ENCODE data around the gene HSPB6. TPM values are rescaled to one million over a fixed set of nuclear protein-coding genes. Genes with fewer than 3 reads are reported as not detected.
"Not testable (repeated sequence)": the region's sequence is repeated elsewhere in the genome, so short reads cannot be mapped to it uniquely, and the experiment has no call there.

HSPB6 gene
- total RNA-seq, 1 experiment from 2014 or later, result 0.07 TPM

DNA sequence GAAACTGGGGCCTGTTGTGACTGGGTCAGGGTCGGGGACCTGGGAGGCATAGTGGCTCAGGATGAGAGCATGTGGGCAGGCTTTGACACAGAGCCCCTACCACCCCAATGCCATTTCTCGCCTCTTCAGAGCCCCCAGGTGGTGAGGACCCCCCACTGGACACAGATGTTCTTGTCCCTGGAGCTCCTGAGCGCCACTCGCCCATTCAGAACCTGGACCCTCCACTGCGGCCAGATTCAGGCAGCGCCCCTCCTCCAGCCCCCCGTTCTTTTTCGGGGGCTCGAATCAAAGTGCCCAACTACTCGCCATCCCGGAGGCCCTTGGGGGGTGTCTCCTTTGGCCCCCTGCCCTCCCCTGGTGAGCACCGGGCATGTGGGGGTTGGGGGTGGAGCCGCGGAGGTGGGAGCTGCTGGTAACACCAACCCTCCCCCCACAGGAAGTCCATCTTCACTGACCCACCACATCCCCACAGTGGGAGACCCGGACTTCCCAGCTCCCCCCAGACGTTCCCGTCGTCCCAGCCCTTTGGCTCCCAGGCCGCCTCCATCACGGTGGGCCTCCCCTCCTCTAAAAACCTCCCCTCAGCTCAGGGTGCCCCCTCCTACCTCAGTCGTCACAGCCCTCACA, 24.9 kb downstream of the HSPB6 start:
- no peak for DNase-seq (ENCODE audit: low spot score)

DNA sequence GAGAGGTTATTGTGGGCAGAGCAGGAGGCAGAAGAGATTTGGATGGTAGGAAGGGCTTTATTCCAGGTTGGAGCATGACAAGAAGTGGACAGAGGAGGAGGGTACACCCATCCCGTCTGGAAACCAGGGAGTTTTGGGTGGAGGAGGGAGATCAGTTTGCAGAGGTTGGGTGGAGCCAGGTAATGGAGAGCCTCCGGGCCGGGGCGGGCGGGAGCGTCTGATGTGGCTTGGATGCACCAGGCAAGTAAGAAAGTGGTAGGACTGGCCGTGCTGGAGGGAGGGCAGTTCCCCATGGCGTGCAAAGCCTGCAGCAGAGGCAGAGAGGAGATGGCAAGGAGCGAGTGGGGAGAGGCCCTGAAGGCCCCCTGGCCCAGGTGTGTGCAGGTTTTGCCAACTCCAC, 25.5 kb downstream of the HSPB6 start:
- no peak for DNase-seq (ENCODE audit: low spot score)

DNA sequence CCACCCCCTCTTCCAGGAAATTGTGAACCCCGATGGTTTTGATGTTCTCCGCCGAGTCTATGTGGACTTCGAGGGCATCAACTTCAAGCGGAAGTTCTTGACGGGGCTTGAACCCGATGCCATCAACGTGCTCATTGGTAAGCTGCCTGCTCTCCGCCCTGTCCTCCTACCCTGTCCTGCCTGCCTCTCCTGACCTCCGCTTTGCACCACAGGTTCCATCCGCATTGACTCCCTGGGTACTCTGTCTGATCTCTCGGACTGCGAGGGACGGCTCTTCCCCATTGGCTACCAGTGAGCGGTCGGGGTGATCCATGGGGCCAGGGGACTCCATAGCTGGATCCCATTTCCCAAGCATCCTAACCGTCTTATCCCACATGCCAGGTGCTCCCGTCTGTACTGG, 26.5 kb downstream of the HSPB6 start:
- DNase-seq (ENCODE audit: low spot score), result no peak

GRCh38 chr19:35729763-35730162, 27.1 kb downstream of the HSPB6 start:
- DNase-seq (ENCODE audit: low spot score), result no peak

GRCh38 chr19:35729021-35729420, 27.8 kb downstream of the HSPB6 start:
- no peak for DNase-seq (ENCODE audit: low spot score)

GRCh38 chr19:35727956-35728706, 28.7 kb downstream of the HSPB6 start:
- DNase-seq (ENCODE audit: low spot score), result no peak

GRCh38 chr19:35727053-35727955, 29.5 kb downstream of the HSPB6 start:
- DNase-seq (ENCODE audit: low spot score), result no peak

- no peak for DNase-seq (ENCODE audit: low spot score)
These were observed 31.5 kb downstream of the HSPB6 start for GRCh38 chr19:35725216-35725861.

DNA sequence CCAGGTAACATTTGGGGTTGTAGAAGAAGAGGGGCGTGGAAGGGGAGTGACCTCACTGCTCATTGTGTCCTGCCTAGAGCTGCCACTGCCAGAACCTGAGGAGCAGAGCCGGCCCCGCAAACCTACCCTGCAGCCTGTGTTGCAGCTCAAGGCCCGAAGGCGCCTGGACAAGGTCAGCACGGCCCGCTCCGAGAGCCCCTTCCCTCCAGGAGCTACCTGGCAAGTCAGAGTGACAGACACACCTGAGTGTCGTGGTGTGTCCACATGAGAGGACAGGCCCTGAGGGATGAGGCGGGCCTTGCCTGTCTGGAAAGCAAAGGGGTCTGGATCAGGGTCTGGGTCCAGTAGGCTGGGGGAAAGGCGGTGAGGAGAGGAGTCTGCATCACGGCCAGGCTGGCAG, 32.3 kb downstream of the HSPB6 start:
- DNase-seq (ENCODE audit: low spot score), result no peak

DNA sequence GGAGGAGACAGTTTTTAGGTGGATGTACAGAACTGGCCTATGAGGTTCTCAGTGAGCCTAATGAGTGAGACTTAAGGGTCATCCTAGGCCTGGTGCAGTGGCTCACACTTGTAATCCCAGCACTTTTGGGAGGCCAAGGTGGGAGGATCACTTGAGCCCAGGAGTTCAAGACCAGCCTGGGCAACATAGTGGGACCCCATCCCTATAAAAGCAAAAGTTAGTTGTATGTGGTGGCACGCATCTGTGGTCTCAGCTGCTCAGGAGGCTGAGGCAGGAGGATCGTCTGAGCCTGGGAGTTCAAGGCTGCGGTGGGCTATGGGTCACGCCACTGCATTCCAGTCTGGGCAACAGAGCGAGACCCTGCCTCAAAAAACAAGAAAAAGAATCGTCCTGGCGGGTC, 32.7 kb downstream of the HSPB6 start:
- DNase-seq (ENCODE audit: low spot score), result not testable (repeated sequence)

- no peak for DNase-seq (ENCODE audit: low spot score)
These were observed 33.2 kb downstream of the HSPB6 start for GRCh38 chr19:35723671-35724070.

GRCh38 chr19:35722897-35723296, 33.9 kb downstream of the HSPB6 start:
- DNase-seq (ENCODE audit: low spot score), result no peak

GRCh38 chr19:35722461-35722860, 34.4 kb downstream of the HSPB6 start:
- no peak for DNase-seq (ENCODE audit: low spot score)

GRCh38 chr19:35721374-35721773, 35.5 kb downstream of the HSPB6 start:
- no peak for DNase-seq (ENCODE audit: low spot score)

DNA sequence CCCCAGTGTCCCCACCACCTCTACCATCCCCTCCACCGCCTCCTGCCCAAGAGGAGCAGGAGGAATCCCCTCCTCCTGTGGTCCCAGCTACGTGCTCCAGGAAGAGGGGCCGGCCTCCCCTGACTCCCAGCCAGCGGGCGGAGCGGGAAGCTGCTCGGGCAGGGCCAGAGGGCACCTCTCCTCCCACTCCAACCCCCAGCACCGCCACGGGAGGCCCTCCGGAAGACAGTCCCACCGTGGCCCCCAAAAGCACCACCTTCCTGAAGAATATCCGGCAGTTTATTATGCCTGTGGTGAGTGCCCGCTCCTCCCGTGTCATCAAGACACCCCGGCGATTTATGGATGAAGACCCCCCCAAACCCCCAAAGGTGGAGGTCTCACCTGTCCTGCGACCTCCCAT, 36.2 kb downstream of the HSPB6 start:
- DNase-seq (ENCODE audit: low spot score), result no peak

DNA sequence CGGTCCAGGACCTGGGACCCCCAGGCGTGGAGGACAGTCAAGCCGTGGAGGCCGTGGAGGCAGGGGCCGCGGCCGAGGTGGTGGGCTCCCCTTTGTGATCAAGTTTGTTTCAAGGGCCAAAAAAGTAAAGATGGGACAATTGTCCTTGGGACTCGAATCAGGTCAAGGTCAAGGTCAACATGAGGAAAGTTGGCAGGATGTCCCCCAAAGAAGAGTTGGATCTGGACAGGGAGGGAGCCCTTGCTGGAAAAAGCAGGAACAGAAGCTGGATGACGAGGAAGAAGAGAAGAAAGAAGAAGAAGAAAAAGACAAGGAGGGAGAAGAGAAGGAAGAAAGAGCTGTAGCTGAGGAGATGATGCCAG, 36.7 kb downstream of the HSPB6 start:
- no peak for DNase-seq (ENCODE audit: low spot score)

GRCh38 chr19:35719402-35720162, 37.2 kb downstream of the HSPB6 start:
- DNase-seq (ENCODE audit: low spot score), result no peak

- no peak for DNase-seq (ENCODE audit: low spot score)
These were observed 38.3 kb downstream of the HSPB6 start for GRCh38 chr19:35718345-35719041.

DNA sequence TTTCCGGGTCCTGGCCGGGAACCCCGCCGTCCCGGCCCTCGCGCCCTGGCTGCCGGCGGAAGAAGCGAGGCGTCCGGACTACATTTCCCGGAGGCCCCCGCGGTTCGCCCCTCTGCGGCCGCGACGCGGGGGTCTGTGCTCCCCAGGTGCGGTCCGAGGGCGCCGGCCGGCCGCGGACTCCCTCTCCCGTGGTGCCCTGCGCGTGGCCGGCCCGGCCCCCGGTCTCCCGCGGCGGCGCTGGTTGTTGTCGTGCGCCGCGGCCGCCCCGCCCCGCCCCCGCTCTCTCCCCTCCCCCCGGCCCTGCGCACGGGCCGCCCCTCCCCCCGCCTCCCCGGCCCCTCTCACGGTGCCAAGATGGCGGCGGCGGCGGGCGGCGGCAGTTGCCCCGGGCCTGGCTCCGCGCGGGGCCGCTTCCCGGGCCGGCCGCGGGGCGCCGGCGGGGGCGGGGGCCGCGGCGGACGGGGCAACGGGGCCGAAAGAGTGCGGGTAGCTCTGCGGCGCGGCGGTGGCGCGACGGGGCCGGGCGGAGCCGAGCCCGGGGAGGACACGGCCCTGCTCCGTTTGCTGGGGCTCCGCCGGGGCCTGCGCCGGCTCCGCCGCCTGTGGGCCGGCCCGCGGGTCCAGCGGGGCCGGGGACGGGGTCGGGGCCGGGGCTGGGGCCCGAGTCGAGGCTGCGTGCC, 39.0 kb downstream of the HSPB6 start, which contains the start of gene KMT2B:
TSS of gene KMT2B (plus strand) at position 339 of the 680 bp plus-strand sequence. CDS start at position 355, 16 bp downstream.
- DNase-seq (ENCODE audit: low spot score), result peak; percentile 89

Measured in A172 (cell line).